ENCODE results near the gene ZBTB16.

- no peak for TF ChIP-seq CTCF (IDR thresholded peaks at IDR 0.05 in 8 of 11, conservative IDR thresholded peaks at IDR 0.05 in 3 of 11)
- TF ChIP-seq POLR2A (IDR thresholded peaks at IDR 0.05), result no peak
- peak in 2 of 3 donors; percentile 41 to 54 for TF ChIP-seq POLR2AphosphoS5 (IDR thresholded peaks at IDR 0.05)
Measured at GRCh38 chr11:114226356-114226755, 166.8 kb downstream of the ZBTB16 start.

All from spleen (tissue), 7 donors.